HCT116 (cell line): ENCODE measurements around the gene ARHGEF16. TPM values are rescaled to one million over a fixed set of nuclear protein-coding genes. Genes with fewer than 3 reads are reported as not detected.

Experiments used
- ATAC-seq: fragments of 200-7000 bp; cut with Tn5 transposase; 2 replicates; pipeline ENCODE4 v1.9.1; 2020; ENCODE audit warnings: mild to moderate bottlenecking, moderate library complexity
- BruUV-seq: library from RNA; stranded (reverse); fragments of 400-500 nt; replicated peaks from 2 replicates; lab custom pipeline; 2021; lab: Mats Ljungman, UMichigan
- CTCF ChIA-PET: fragments of 300-600 bp; sonication (Branson Sonifier 250); formaldehyde crosslinking; loops from one replicate; lab custom pipeline; 2021; ENCODE audit warnings: antibody characterized with exemption; lab: Charles Lee
- POLR2A ChIA-PET: fragments of 300-600, 350-600 bp; sonication (Branson Sonifier 250); formaldehyde crosslinking; loops from one replicate; lab custom pipeline; 2021; ENCODE audit warnings: antibody characterized with exemption; lab: Charles Lee
- RAD21 ChIA-PET, 2 experiments: fragments of 300-600 bp; sonication (Branson Sonifier 250); formaldehyde crosslinking; loops; one replicate each; lab custom pipeline; 2023; ENCODE audit warnings: low total read pairs in 2 of 2; ENCODE audit not compliant: uncharacterized antibody in 2 of 2, unreplicated experiment in 2 of 2, low non-redundant PET in 1 of 2; lab: Charles Lee
- DNase-seq: peaks from one replicate; pipeline ENCODE4 v3.0.0-alpha.2; 2010; ENCODE audit warnings: low read depth, low spot score
- H2AFZ ChIP-seq: fragments of 200-600 bp; shearing (Covaris generic), sonication (generic); 2 replicates; pipeline ENCODE4 v1.6.1; 2017; ENCODE audit warnings: low read depth, mixed run types, mixed read lengths, antibody characterized with exemption, low read length; ENCODE audit not compliant: poor library complexity, severe bottlenecking
- H3K27ac ChIP-seq: 2 replicates; pipeline ENCODE4 v1.5.1; 2012; ENCODE audit warnings: low read depth, low read length
- H3K27me3 ChIP-seq: fragments of 200-600 bp; sonication (generic); 2 replicates; pipeline ENCODE4 v1.6.1; 2016; ENCODE audit warnings: mixed run types, low read length, mixed read lengths; ENCODE audit not compliant: insufficient read depth
- H3K36me3 ChIP-seq, 2 experiments: fragments of 200-500 bp in 1 of 2; fragments of 200-600 bp in 1 of 2; sonication (Bioruptor generic) in 1 of 2; sonication (generic) in 1 of 2; 2 replicates each; pipeline versions ENCODE4 v1.5.1 to v1.6.1; 2014 to 2016; ENCODE audit warnings: low read length in 2 of 2, inconsistent platforms in 1 of 2, mixed read lengths in 1 of 2, mixed run types in 1 of 2; ENCODE audit not compliant: insufficient read depth in 2 of 2, control insufficient read depth in 1 of 2
- H3K4me1 ChIP-seq, 2 experiments: fragments of 200-600 bp in 1 of 2; sonication (generic) in 1 of 2; 2 replicates each; pipeline versions ENCODE4 v1.5.1 to v1.6.1; 2012 to 2017; ENCODE audit warnings: low read length in 2 of 2, inconsistent platforms in 1 of 2, mild to moderate bottlenecking in 1 of 2, mixed read lengths in 1 of 2, mixed run types in 1 of 2, moderate library complexity in 1 of 2; ENCODE audit not compliant: insufficient read depth in 2 of 2, control insufficient read depth in 1 of 2
- H3K4me2 ChIP-seq: fragments of 200-600 bp; sonication (generic); 2 replicates; pipeline ENCODE4 v1.6.1; 2017; ENCODE audit warnings: mixed run types, low read length, mixed read lengths
- H3K4me3 ChIP-seq, 2 experiments: fragments of 200-600 bp in 1 of 2; sonication (generic) in 1 of 2; replicated peaks in 1 of 2; 2 replicates each; pipeline ENCODE4 v1.5.1; 2011 to 2016; ENCODE audit warnings: low read length in 2 of 2, control low read depth in 1 of 2, low read depth in 1 of 2, mild to moderate bottlenecking in 1 of 2, mixed read lengths in 1 of 2, mixed run types in 1 of 2
- H3K79me2 ChIP-seq: fragments of 200-600 bp; sonication (generic); 2 replicates; pipeline ENCODE4 v1.6.1; 2017; ENCODE audit warnings: mild to moderate bottlenecking, mixed run types, low read length, moderate library complexity, mixed read lengths; ENCODE audit not compliant: insufficient read depth
- H3K9ac ChIP-seq: fragments of 200-600 bp; sonication (generic); 2 replicates; pipeline ENCODE4 v1.6.1; 2016; ENCODE audit warnings: low read length, mixed read lengths
- H3K9me2 ChIP-seq: fragments of 200-600 bp; sonication (generic), shearing (Covaris generic); 2 replicates; pipeline ENCODE4 v1.6.1; 2017; ENCODE audit warnings: mixed run types, mild to moderate bottlenecking, moderate library complexity; ENCODE audit not compliant: insufficient read depth
- H3K9me3 ChIP-seq, 2 experiments: fragments of 200-500 bp in 1 of 2; fragments of 200-600 bp in 1 of 2; sonication (Bioruptor generic) in 1 of 2; sonication (generic) in 1 of 2; 2 replicates each; pipeline ENCODE4 v1.6.1; 2014 to 2017; ENCODE audit warnings: low read length in 2 of 2, mixed read lengths in 2 of 2, inconsistent platforms in 1 of 2, low read depth in 1 of 2, mild to moderate bottlenecking in 1 of 2, mixed run types in 1 of 2, moderate library complexity in 1 of 2; ENCODE audit not compliant: control insufficient read depth in 1 of 2, insufficient read depth in 1 of 2
- H4K20me1 ChIP-seq: fragments of 200-600 bp; sonication (generic), shearing (Covaris generic); 2 replicates; pipeline ENCODE4 v1.6.1; 2017; ENCODE audit warnings: mixed run types, mild to moderate bottlenecking, moderate library complexity; ENCODE audit not compliant: insufficient read depth
- CBX3 ChIP-seq: IDR thresholded peaks from 2 replicates; pipeline ENCODE4 v1.6.1; 2012; ENCODE audit warnings: low read depth
- EGR1 ChIP-seq: IDR thresholded peaks from 2 replicates; pipeline ENCODE4 v1.6.1; 2012; ENCODE audit warnings: low read depth
- ELF1 ChIP-seq: IDR thresholded peaks from 2 replicates; pipeline ENCODE4 v1.6.1; 2012; ENCODE audit warnings: low read depth, borderline replicate concordance
- EZH2 ChIP-seq: fragments of 200-600 bp; sonication (generic); IDR thresholded peaks from 2 replicates; pipeline ENCODE4 v1.6.1; 2017; ENCODE audit warnings: antibody characterized with exemption, mixed run types
- EZH2phosphoT487 ChIP-seq: fragments of 200-600 bp; IDR thresholded peaks from 2 replicates; pipeline ENCODE4 v1.6.1; 2018; ENCODE audit warnings: antibody characterized with exemption, borderline replicate concordance
- JUND ChIP-seq: IDR thresholded peaks from 2 replicates; pipeline ENCODE4 v1.6.1; 2012
- MAX ChIP-seq: IDR thresholded peaks from 2 replicates; pipeline ENCODE4 v1.6.1; 2012
- POLR2A ChIP-seq: IDR thresholded peaks from 2 replicates; pipeline ENCODE4 v1.7.0; 2011; ENCODE audit warnings: borderline replicate concordance; ENCODE audit not compliant: insufficient read depth, insufficient read length; ENCODE audit errors: extremely low read depth
- POLR2AphosphoS5 ChIP-seq: IDR thresholded peaks from 2 replicates; pipeline ENCODE4 v1.6.1; 2011; ENCODE audit warnings: mild to moderate bottlenecking, low read depth, low read length, moderate library complexity
- RAD21 ChIP-seq: IDR thresholded peaks from 2 replicates; pipeline ENCODE4 v1.6.1; 2012; ENCODE audit warnings: low read depth, mild to moderate bottlenecking
- SIN3A ChIP-seq: IDR thresholded peaks from 2 replicates; pipeline ENCODE4 v1.6.1; 2012; ENCODE audit warnings: low read depth
- SRF ChIP-seq: IDR thresholded peaks from 2 replicates; pipeline ENCODE4 v1.6.1; 2012; ENCODE audit warnings: low read depth
- TCF7L2 ChIP-seq: IDR thresholded peaks from 2 replicates; pipeline ENCODE4 v1.7.0; 2011; ENCODE audit warnings: borderline replicate concordance, inconsistent platforms; ENCODE audit not compliant: insufficient read depth, insufficient read length; ENCODE audit errors: extremely low read depth
- ZBTB33 ChIP-seq: IDR thresholded peaks from 2 replicates; pipeline ENCODE4 v1.6.1; 2011; ENCODE audit warnings: mild to moderate bottlenecking, low read length, moderate library complexity; ENCODE audit not compliant: insufficient replicate concordance; ENCODE audit errors: extremely low read depth
- ZFX ChIP-seq: fragments of 450-650 bp; IDR thresholded peaks from 2 replicates; pipeline ENCODE4 v1.6.1; 2017
- ZNF274 ChIP-seq: fragments of 200-500 bp; sonication (Bioruptor generic); IDR thresholded peaks from 2 replicates; pipeline ENCODE4 v1.6.1; 2014; ENCODE audit warnings: mild to moderate bottlenecking, low read depth, low read length, inconsistent platforms
- intact Hi-C: fragments of 100-400 bp; cut with micrococcal nuclease; formaldehyde crosslinking; loops from 2 replicates; pipeline ENCODE4 v1.10.0; 2022
- total RNA-seq: library from RNA; stranded (reverse); gene quantifications from one replicate; pipeline ENCODE4 v1.2.1, GENCODE V29; 2021; ENCODE audit not compliant: unreplicated experiment
- TF ChIP-seq, protein P1 (sequence below): IDR thresholded peaks from 2 replicates; pipeline ENCODE4 v1.6.1; 2012; ENCODE audit warnings: low read depth
- TF ChIP-seq, protein P2 (sequence below), 3 experiments: fragments of 200-600 bp in 1 of 3; sonication (generic) in 1 of 3; IDR thresholded peaks in 2 of 3; conservative IDR thresholded peaks in 1 of 3; 2 replicates each; pipeline ENCODE4 v1.5.1; 2012 to 2017; ENCODE audit warnings: low read depth in 2 of 3, low read length in 2 of 3, antibody characterized with exemption in 1 of 3, borderline replicate concordance in 1 of 3, control low read depth in 1 of 3, mild to moderate bottlenecking in 1 of 3, mixed read lengths in 1 of 3, mixed run types in 1 of 3, moderate library complexity in 1 of 3; ENCODE audit not compliant: insufficient read depth in 1 of 3

Gene ARHGEF16
- total RNA-seq, 1 experiment from 2014 or later, result 37.4 TPM

DNA sequence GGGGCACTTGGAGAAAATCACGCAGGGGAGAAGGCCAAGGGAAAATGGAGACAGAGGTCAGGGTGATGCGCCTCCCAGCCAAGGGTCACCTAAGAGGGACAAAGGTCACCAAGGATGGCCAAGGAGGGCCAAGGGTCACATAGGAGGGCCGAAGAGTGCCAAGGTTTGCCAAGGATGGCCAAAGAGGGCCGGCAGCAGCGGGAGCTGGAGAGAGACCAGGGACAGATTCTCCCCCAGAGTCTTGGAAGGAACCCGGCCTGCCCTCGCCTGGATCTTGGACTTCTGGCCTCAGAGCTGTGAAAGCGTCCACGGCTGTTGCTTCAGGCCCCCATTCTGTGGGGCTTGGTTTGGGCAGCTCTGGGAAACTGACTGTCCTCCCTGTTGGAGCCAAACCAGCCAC, 25.6 kb upstream of the ARHGEF16 start:
- Histone ChIP-seq H3K9me3 (no peaks in the 10 kb centered on the region), H3K9me2 (no peaks in the 10 kb centered on the region), H3K27me3 (no peaks in the 10 kb centered on the region), H3K4me2 (no peak overlapping the region), H3K9ac (no peak overlapping the region), H3K4me3 (no peak overlapping the region), H3K27ac (no peak overlapping the region), H2AFZ (no peak overlapping the region), H3K36me3 (no peaks in the 10 kb centered on the region), H3K79me2 (no peaks in the 10 kb centered on the region), H3K4me1 (no peaks in the 10 kb centered on the region), H4K20me1 (no peaks in the 10 kb centered on the region)
- CTCF ChIA-PET, result no interaction called here
- DNase-seq (no peak), ATAC-seq (no peak)
- BruUV-seq, result no TSS peak
- POLR2A ChIA-PET, result no interaction called here
- RAD21 ChIA-PET, result no interaction called here
- TF ChIP-seq ELF1 (no peak), ZBTB33 (no peak), TCF7L2 (no peak), POLR2A (no peak), SIN3A (no peak), EGR1 (no peak), EZH2phosphoT487 (no peak), CBX3 (no peak), MAX (no peak), JUND (no peak), POLR2AphosphoS5 (no peak), RAD21 (no peak), ZNF274 (no peak), SRF (no peak), ZFX (no peak), EZH2 (no peak)
- TF ChIP-seq, protein P1, sequence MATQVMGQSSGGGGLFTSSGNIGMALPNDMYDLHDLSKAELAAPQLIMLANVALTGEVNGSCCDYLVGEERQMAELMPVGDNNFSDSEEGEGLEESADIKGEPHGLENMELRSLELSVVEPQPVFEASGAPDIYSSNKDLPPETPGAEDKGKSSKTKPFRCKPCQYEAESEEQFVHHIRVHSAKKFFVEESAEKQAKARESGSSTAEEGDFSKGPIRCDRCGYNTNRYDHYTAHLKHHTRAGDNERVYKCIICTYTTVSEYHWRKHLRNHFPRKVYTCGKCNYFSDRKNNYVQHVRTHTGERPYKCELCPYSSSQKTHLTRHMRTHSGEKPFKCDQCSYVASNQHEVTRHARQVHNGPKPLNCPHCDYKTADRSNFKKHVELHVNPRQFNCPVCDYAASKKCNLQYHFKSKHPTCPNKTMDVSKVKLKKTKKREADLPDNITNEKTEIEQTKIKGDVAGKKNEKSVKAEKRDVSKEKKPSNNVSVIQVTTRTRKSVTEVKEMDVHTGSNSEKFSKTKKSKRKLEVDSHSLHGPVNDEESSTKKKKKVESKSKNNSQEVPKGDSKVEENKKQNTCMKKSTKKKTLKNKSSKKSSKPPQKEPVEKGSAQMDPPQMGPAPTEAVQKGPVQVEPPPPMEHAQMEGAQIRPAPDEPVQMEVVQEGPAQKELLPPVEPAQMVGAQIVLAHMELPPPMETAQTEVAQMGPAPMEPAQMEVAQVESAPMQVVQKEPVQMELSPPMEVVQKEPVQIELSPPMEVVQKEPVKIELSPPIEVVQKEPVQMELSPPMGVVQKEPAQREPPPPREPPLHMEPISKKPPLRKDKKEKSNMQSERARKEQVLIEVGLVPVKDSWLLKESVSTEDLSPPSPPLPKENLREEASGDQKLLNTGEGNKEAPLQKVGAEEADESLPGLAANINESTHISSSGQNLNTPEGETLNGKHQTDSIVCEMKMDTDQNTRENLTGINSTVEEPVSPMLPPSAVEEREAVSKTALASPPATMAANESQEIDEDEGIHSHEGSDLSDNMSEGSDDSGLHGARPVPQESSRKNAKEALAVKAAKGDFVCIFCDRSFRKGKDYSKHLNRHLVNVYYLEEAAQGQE, result no peak
- TF ChIP-seq, protein P2, sequence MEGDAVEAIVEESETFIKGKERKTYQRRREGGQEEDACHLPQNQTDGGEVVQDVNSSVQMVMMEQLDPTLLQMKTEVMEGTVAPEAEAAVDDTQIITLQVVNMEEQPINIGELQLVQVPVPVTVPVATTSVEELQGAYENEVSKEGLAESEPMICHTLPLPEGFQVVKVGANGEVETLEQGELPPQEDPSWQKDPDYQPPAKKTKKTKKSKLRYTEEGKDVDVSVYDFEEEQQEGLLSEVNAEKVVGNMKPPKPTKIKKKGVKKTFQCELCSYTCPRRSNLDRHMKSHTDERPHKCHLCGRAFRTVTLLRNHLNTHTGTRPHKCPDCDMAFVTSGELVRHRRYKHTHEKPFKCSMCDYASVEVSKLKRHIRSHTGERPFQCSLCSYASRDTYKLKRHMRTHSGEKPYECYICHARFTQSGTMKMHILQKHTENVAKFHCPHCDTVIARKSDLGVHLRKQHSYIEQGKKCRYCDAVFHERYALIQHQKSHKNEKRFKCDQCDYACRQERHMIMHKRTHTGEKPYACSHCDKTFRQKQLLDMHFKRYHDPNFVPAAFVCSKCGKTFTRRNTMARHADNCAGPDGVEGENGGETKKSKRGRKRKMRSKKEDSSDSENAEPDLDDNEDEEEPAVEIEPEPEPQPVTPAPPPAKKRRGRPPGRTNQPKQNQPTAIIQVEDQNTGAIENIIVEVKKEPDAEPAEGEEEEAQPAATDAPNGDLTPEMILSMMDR (IDR thresholded peaks at IDR 0.05 in 2 of 3, conservative IDR thresholded peaks at IDR 0.05 in 1 of 3; ENCODE audit: borderline replicate concordance in 1 of 3, insufficient read depth in 1 of 3, low read depth in 2 of 3, low read length in 2 of 3), result no peak
- intact Hi-C loops, result no loop called here
